ENCODE measurements around the gene TBC1D2. TPM values are rescaled to one million over a fixed set of nuclear protein-coding genes. Genes with fewer than 3 reads are reported as not detected.
"Not testable (repeated sequence)": the region's sequence is repeated elsewhere in the genome, so short reads cannot be mapped to it uniquely, and the experiment has no call there.

Gene TBC1D2
- total RNA-seq, 2 experiments from 2014 or later = 1.5 TPM

- no peaks in the 10 kb centered on the region for H3K9me3 Mint-ChIP-seq
- CTCF ChIA-PET = no interaction called here
- H3K4me1 Mint-ChIP-seq (ENCODE audit: low read depth) = no peaks in the 10 kb centered on the region
- TF ChIP-seq CTCF (IDR thresholded peaks at IDR 0.05) = no peak
- no peak overlapping the region for H3K27ac Mint-ChIP-seq
- ATAC-seq = no peak
- intact Hi-C loops (cut with micrococcal nuclease) = no loop called here
- H3K4me3 Mint-ChIP-seq = no peak overlapping the region
- no peak for DNase-seq
- POLR2A ChIA-PET = no interaction called here
- no peaks in the 10 kb centered on the region for H3K36me3 Mint-ChIP-seq (ENCODE audit: low read depth)
- peaks cover 1% of the 10 kb centered on the region for H3K27me3 Mint-ChIP-seq
Observed at GRCh38 chr9:98284754-98285153, 29.3 kb upstream of the TBC1D2 start.

- H3K9me3 Mint-ChIP-seq; H3K4me1 Mint-ChIP-seq (ENCODE audit: low read depth); intact Hi-C loops (cut with micrococcal nuclease); H3K36me3 Mint-ChIP-seq (ENCODE audit: low read depth); H3K27me3 Mint-ChIP-seq; ATAC-seq; H3K27ac Mint-ChIP-seq; DNase-seq; H3K4me3 Mint-ChIP-seq: not testable (repeated sequence)
- POLR2A ChIA-PET = interaction anchor here (0.6 to 1.0 kb wide), 2 partner anchors 15 to 32 kb away, joined by 3 read pairs; no protein-coding TSS in a partner anchor
- CTCF ChIA-PET = interaction anchor here (1.3 kb wide), 1 partner anchor 493 kb away, joined by 3 read pairs; no protein-coding TSS in a partner anchor
Observed at GRCh38 chr9:98283143-98283542, 27.7 kb upstream of the TBC1D2 start.

DNA sequence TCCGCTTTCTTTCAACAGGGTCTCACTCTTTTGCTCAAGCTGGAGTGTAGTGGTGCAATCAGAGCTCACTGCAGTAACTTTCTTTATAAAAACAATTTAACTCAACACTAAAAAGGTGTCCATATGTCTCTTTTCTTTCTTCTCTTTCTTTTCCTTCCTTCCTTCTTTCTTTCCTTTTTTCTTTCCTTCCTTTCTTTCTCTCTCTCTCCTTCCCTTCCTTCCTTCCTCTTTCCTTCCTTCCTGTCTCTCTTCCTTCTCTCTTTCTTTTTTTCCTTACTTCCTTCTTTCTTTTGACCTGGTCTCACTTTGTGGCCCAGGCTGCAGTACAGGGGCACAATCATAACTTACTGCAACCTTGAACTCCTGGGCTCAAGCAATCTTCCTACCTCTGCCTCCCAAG, 25.8 kb upstream of the TBC1D2 start:
- intact Hi-C loops (cut with micrococcal nuclease) = no loop called here
- CTCF ChIA-PET = interaction anchor here (0.7 kb wide), 1 partner anchor 48 kb away, joined by 5 read pairs; no protein-coding TSS in a partner anchor
- Mint-ChIP-seq H3K27ac (no peak overlapping the region), H3K36me3 (ENCODE audit: low read depth) (no peaks in the 10 kb centered on the region), H3K4me3 (no peak overlapping the region), H3K27me3 (peaks cover 1% of the 10 kb centered on the region), H3K4me1 (ENCODE audit: low read depth) (no peaks in the 10 kb centered on the region), H3K9me3 (no peaks in the 10 kb centered on the region)
- ATAC-seq (no peak), DNase-seq (no peak)
- POLR2A ChIA-PET = no interaction called here
- no peak for TF ChIP-seq CTCF (IDR thresholded peaks at IDR 0.05)

DNA sequence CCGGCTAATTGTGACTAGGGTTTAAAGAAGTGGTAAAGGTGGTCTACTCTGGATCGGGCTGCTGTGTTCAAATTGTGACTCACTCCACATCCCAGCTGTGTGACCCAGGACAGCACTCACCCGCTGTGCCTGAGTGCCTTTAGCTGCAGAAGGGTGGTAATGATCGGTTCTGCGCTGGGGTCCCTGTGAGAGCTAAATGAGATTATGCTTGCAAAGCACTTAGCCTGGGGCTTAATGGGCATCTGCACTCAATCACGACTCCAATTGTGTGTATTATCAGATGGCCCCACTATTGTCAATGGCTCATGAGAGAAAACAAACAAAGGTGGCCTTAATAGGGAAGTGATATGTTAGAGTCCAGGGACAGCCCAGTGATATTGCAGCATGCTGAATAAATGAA, 25.1 kb upstream of the TBC1D2 start:
- Mint-ChIP-seq H3K36me3 (ENCODE audit: low read depth) (no peaks in the 10 kb centered on the region), H3K27me3 (peaks cover 1% of the 10 kb centered on the region), H3K27ac (no peak overlapping the region), H3K4me3 (no peak overlapping the region), H3K9me3 (no peaks in the 10 kb centered on the region), H3K4me1 (ENCODE audit: low read depth) (no peaks in the 10 kb centered on the region)
- CTCF ChIA-PET = no interaction called here
- no peak for TF ChIP-seq CTCF (IDR thresholded peaks at IDR 0.05)
- POLR2A ChIA-PET = no interaction called here
- DNase-seq (no peak), ATAC-seq (no peak)
- intact Hi-C loops (cut with micrococcal nuclease) = no loop called here

- no peaks in the 10 kb centered on the region for H3K4me1 Mint-ChIP-seq (ENCODE audit: low read depth)
- H3K27me3 Mint-ChIP-seq = peaks cover 1% of the 10 kb centered on the region
- TF ChIP-seq CTCF (IDR thresholded peaks at IDR 0.05) = no peak
- H3K4me3 Mint-ChIP-seq = no peak overlapping the region
- H3K36me3 Mint-ChIP-seq (ENCODE audit: low read depth) = no peaks in the 10 kb centered on the region
- DNase-seq = no peak
- no peak overlapping the region for H3K27ac Mint-ChIP-seq
- intact Hi-C loops (cut with micrococcal nuclease) = no loop called here
- ATAC-seq = no peak
- CTCF ChIA-PET = no interaction called here
- POLR2A ChIA-PET = no interaction called here
- no peaks in the 10 kb centered on the region for H3K9me3 Mint-ChIP-seq
Observed at GRCh38 chr9:98280162-98280561, 24.7 kb upstream of the TBC1D2 start.

Measured in activated CD8-positive, alpha-beta T cell treated with anti-CD3 and anti-CD28 coated beads for 36 hours (primary cell).